ENCODE results near the gene ZER1.
A peak's percentile ranks its signal among the peaks of the same experiment; 100 is the strongest.
"Not testable (repeated sequence)": the region's sequence is repeated elsewhere in the genome, so short reads cannot be mapped to it uniquely, and the experiment has no call there.

The ZER1 gene

DNA sequence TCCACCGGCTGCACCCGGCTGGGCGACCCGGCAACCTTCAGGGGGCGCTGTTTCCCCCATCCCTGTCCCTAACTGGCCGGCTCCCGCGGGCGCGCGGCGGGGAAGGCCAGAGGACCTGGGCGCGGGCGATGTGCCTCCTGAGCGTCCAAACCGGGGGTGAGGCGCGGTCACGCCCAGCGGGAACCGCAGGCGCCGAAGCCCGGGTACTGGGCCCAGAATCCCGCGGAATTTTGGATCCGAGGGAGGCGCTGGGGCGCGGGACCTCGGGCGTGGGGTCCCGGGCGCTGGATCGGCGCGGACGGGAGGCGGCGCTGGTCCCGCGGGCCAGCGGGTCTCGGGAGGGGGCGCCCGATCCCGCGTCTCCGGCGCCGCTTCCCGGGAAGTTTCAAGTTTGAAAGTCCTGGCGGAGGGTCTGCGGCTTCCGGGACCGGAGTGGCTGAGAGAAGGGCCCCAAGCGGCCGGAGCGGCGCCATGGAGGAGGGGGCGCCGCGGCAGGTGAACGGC is 69.2 kb downstream of the ZER1 start, which contains the start of gene PKN3:
Gene PKN3 (plus strand): TSS at position 59 of the 504 bp plus-strand sequence. CDS start 413 bp downstream, at position 472.
- TF ChIP-seq, protein P1, sequence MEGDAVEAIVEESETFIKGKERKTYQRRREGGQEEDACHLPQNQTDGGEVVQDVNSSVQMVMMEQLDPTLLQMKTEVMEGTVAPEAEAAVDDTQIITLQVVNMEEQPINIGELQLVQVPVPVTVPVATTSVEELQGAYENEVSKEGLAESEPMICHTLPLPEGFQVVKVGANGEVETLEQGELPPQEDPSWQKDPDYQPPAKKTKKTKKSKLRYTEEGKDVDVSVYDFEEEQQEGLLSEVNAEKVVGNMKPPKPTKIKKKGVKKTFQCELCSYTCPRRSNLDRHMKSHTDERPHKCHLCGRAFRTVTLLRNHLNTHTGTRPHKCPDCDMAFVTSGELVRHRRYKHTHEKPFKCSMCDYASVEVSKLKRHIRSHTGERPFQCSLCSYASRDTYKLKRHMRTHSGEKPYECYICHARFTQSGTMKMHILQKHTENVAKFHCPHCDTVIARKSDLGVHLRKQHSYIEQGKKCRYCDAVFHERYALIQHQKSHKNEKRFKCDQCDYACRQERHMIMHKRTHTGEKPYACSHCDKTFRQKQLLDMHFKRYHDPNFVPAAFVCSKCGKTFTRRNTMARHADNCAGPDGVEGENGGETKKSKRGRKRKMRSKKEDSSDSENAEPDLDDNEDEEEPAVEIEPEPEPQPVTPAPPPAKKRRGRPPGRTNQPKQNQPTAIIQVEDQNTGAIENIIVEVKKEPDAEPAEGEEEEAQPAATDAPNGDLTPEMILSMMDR (conservative IDR thresholded peaks at IDR 0.05; ENCODE audit: low read length), result peak; percentile 66
- peak; percentile 69 for DNase-seq (ENCODE audit: low read depth)
- peak within 1 kb of the TSS; percentile 65 for H3K4me3 ChIP-seq (ENCODE audit: low read length)

DNA sequence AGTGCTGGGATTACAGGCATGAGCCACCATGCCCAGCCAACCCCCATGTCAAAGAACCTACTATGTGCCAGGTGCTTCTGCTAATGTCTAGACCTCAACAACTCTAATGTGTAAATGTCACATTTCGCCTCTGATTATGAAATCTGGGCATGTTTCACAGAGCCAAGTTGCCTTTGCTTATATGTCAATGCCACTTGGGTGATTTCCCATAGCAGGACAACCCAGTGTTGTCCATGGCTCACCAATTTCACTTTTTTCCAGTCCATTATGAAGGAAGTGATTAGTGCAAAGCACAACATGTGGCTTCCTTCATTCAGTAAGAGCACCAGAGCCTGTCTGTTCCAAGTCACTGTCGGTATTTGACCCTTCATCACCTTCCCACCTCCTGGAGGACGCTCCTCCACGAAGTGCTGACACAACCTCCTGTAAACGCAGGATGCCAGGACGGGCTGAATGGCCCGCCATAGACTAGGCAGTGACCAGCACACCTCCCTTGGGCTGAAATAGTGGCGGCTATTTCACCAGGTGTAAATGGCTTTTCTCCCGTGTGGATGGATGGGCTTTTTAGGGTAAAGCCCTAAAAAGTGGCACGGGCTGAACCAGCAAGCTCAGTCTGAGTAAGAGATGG is 70.4 kb downstream of the ZER1 start:
- DNase-seq (ENCODE audit: low read depth), result no peak
- TF ChIP-seq, protein P1 (conservative IDR thresholded peaks at IDR 0.05; ENCODE audit: low read length), result no peak
- no peak overlapping the region for H3K4me3 ChIP-seq (ENCODE audit: low read length)

DNA sequence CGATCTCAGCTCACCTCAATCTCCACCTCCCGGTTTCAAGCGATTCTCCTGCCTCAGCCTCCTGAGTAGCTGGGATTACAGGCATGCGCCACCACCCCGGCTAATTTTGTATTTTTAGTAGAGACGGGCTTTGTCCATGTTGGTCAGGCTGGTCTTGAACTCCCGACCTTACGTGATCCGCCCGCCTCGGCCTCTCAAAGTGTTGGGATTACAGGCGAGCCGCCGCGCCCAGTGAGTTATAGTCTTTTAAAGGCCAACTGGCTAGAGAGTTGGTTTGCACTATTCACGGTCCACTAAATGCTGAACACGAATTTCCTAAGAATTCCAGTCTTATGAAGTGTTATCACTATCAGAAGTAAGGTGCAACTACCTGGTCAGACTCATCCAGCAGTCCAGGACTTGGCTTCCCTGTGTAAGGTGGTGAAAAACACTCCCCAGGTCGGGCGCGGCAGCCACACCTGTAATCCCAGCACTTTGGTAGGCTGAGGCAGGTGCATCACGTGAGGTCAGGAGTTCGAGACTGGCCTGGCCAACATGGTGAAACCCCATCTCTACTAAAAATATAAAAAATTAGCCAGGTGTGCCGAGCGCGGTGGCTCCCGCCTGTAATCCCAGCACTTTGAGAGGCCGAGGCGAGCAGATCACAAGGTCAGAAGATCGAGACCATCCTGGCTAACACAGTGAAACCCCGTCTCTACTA is 72.5 kb downstream of the ZER1 start:
- not testable (repeated sequence) for H3K4me3 ChIP-seq (ENCODE audit: low read length); DNase-seq (ENCODE audit: low read depth)

DNA sequence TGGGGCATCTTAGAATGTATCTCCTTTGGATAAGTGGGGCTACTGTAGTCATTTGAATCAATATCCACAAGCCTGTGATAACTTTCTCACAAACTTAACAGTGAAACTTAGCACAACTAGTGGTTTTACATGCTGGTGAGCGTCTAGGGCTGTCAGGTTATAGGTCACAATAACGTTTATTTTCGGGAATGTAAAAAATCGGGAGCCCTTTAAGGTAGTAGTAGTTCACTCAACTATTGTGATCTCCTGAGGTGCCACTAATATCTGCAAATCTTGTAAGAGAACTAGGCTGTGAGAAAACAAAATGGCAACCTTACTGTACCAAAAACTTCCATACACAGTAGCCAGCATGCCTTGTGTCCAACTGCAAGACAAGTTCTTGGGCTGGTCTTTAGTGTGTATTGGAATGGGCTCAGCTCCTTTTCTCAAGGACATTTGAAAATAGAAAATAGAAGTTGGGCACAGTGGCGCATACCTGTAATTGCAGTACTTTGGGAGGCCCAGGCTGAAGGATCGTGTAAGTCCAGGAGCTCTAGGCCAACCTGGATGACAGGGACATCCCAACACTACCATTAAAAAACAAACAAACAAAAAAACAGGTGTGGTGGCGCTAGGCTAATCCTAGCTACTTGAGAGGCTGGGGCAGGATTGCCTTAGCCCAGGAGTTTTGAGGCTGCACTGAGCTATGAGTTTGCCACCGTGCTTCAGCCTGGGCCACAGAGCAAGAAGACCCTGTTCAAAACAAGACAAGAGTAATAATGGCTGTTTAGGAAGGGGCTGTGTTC is 74.6 kb downstream of the ZER1 start:
- H3K4me3 ChIP-seq (ENCODE audit: low read length), result no peak overlapping the region
- DNase-seq (ENCODE audit: low read depth), result no peak
- TF ChIP-seq, protein P1 (conservative IDR thresholded peaks at IDR 0.05; ENCODE audit: low read length), result no peak

DNA sequence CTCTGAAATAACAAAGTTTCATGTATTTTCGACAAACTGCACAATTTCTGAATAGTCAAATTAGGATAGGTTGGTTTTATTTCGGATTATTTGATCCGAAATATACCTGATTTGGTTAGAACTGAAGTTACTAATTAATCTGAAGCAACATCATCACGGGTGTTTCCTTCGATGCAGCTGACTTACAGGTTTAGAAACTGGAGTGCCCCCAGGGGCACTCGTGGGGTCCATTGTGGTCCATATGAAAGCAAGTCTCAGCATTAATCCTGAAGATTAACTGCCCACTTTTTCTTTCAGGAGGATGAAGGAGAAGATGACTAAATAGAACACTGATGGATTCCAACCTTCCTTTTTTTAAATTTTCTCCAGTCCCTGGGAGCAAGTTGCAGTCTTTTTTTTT is 77.4 kb downstream of the ZER1 start:
- TF ChIP-seq, protein P1 (conservative IDR thresholded peaks at IDR 0.05; ENCODE audit: low read length), result no peak
- DNase-seq (ENCODE audit: low read depth), result no peak
- H3K4me3 ChIP-seq (ENCODE audit: low read length), result no peak overlapping the region

DNA sequence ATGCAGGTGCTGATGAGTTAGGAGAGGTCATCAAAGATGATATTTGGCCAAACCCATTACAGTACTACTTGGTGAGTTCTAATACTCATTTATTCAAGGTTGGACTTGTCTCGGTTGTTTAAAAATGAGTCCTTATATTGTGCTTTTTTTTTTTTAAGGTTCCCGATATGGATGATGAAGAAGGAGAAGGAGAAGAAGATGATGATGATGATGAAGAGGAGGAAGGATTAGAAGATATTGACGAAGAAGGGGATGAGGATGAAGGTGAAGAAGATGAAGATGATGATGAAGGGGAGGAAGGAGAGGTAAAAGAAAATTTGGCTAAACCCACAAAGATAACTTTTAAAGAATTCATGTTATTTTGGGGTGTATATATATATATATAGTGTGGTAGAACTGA is 78.0 kb downstream of the ZER1 start:
- H3K4me3 ChIP-seq (ENCODE audit: low read length); DNase-seq (ENCODE audit: low read depth): not testable (repeated sequence)

DNA sequence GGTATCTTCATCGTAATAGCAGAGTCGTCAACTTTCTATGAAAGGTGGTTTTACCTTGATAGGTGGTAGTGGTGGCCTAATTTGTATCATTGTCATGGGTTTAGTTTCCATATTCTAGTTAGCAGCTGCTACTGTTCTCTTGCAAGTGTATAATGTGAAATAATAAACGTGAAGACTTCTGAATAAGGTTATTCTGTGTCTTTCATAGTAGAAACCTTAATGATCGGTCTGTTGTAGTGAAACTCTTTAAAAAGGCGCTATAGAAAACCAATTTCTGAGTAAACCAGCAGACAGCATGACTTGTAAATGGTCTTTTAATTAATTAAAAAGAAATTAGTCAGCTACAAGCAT is 81.1 kb downstream of the ZER1 start:
- DNase-seq (ENCODE audit: low read depth), result no peak
- TF ChIP-seq, protein P1 (conservative IDR thresholded peaks at IDR 0.05; ENCODE audit: low read length), result no peak
- H3K4me3 ChIP-seq (ENCODE audit: low read length), result peak overlapping the region; percentile 62
